ENCODE measurements around the gene TNFSF8. TPM values are rescaled to one million over a fixed set of nuclear protein-coding genes. Genes with fewer than 3 reads are reported as not detected.

Gene TNFSF8, protein sequence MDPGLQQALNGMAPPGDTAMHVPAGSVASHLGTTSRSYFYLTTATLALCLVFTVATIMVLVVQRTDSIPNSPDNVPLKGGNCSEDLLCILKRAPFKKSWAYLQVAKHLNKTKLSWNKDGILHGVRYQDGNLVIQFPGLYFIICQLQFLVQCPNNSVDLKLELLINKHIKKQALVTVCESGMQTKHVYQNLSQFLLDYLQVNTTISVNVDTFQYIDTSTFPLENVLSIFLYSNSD
- total RNA-seq (2011; cell fraction: chromatin; rRNA removed; ENCODE audit: low replicate concordance), result not detected in 2 replicates
- not detected in 2 replicates for total RNA-seq (2011; cell fraction: nucleolus; rRNA removed)
- not detected in 2 replicates for total RNA-seq (2011; cell fraction: nucleoplasm; rRNA removed)
- total RNA-seq (2014; rRNA removed), result not detected in 2 replicates
- not detected in 2 replicates for total RNA-seq (2014; rRNA removed; fragmentation: Illumina TruSeq; extraction: Trizol)
- not detected in 2 replicates for total RNA-seq (2015; rRNA removed; fragmentation: Illumina TruSeq; extraction: Trizol)
- total RNA-seq (2021), result 0.09 and 0.29 TPM in 2 replicates
- not detected in 2 replicates for polyA plus RNA-seq (2011; rRNA removed)
- polyA plus RNA-seq (2011; cell fraction: cytosol; rRNA removed), result not detected in 2 replicates
- not detected in 2 replicates for polyA plus RNA-seq (2011; cell fraction: nucleus; rRNA removed)
- not detected in 2 replicates for polyA plus RNA-seq (2012)
- polyA plus RNA-seq (2014; fragmentation: Illumina TruSeq; extraction: Trizol), result not detected in 2 replicates
- polyA plus RNA-seq (2014; fragmentation: Nextera tagmentation; extraction: Ambion mirVana), result not detected
- polyA plus RNA-seq (2014; rRNA removed), result not detected in 2 replicates
- not detected in 2 replicates for polyA minus RNA-seq (2011; rRNA and poly(A)+ RNA removed)
- polyA minus RNA-seq (2011; cell fraction: cytosol; rRNA and poly(A)+ RNA removed), result not detected in 2 replicates
- polyA minus RNA-seq (2011; cell fraction: nucleus; rRNA and poly(A)+ RNA removed), result not detected in 2 replicates
- Bru-seq, nascent RNA, result not detected
- BruChase-seq, experiment 1, labeled RNA remaining after a 2-hour chase, result not detected
- BruChase-seq, experiment 2, labeled RNA remaining after a 6-hour chase, result not detected
- long read RNA-seq, experiment 1, result 0 reads
- long read RNA-seq, experiment 2, result 0 reads
- long read RNA-seq, experiment 3, result 0 reads

- DNase-seq (ENCODE audit: extremely low read depth in 1 of 4, low spot score in 3 of 4), result no peak
- WGBS (ENCODE audit: insufficient coverage, low coverage, missing lambda C conversion rate), result 3% methylated on average over 24 of the region's 24 CpGs
- intact Hi-C loops (cut with micrococcal nuclease), result no loop called here
- Histone ChIP-seq H2AFZ (ENCODE audit: low read depth, low read length) (no peak within 1 kb of the TSS), H3K4me3 (no peak within 1 kb of the TSS), H3K36me3 (ENCODE audit: control insufficient read depth, insufficient read depth, low read length) (no peaks in the 10 kb centered on the region), H3K4me2 (ENCODE audit: insufficient read depth, low read length) (no peak within 1 kb of the TSS), H4K20me1 (replicated peaks; ENCODE audit: control insufficient read depth, insufficient read depth, low read length) (no peaks in the 10 kb centered on the region; the same call in 1 of the 2 replicates), H3K4me1 (replicated peaks in 1 of 2; ENCODE audit: control insufficient read depth in 2 of 2, insufficient read depth in 2 of 2, low read length in 2 of 2) (no peaks in the 10 kb centered on the region), H3K9me1 (ENCODE audit: control insufficient read depth, insufficient read depth, low read length) (no peaks in the 10 kb centered on the region), H3K9ac (ENCODE audit: insufficient read depth in 1 of 2, low read depth in 2 of 2, low read length in 2 of 2) (no peak within 1 kb of the TSS; a peak in 1 of 4 replicates), H3K79me2 (ENCODE audit: control insufficient read depth, insufficient read depth, low read length) (no peaks in the 10 kb centered on the region), H3K27me3 (ENCODE audit: control insufficient read depth in 2 of 2, insufficient read depth in 2 of 2, low read length in 2 of 2) (no peaks in the 10 kb centered on the region; a peak in 1 of 5 replicates), H3K27ac (ENCODE audit: extremely low read depth, low read depth, low read length) (no peak within 1 kb of the TSS), H3K9me3 (replicated peaks; ENCODE audit: control insufficient read depth, insufficient read depth, low read depth, low read length) (no peaks in the 10 kb centered on the region)
- in situ Hi-C loops (cut with MboI), result no loop called here
- no peak for TF ChIP-seq IRF2 (CRISPR knock-in tag; IDR thresholded peaks at IDR 0.05)
- no peak for TF ChIP-seq RBM17 (IDR thresholded peaks at IDR 0.05; ENCODE audit: borderline replicate concordance, low read depth, low read length)
- TF ChIP-seq, protein P1, sequence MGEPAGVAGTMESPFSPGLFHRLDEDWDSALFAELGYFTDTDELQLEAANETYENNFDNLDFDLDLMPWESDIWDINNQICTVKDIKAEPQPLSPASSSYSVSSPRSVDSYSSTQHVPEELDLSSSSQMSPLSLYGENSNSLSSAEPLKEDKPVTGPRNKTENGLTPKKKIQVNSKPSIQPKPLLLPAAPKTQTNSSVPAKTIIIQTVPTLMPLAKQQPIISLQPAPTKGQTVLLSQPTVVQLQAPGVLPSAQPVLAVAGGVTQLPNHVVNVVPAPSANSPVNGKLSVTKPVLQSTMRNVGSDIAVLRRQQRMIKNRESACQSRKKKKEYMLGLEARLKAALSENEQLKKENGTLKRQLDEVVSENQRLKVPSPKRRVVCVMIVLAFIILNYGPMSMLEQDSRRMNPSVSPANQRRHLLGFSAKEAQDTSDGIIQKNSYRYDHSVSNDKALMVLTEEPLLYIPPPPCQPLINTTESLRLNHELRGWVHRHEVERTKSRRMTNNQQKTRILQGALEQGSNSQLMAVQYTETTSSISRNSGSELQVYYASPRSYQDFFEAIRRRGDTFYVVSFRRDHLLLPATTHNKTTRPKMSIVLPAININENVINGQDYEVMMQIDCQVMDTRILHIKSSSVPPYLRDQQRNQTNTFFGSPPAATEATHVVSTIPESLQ (CRISPR knock-in tag; IDR thresholded peaks at IDR 0.05), result no peak
- no peak for TF ChIP-seq POLR3A (IDR thresholded peaks at IDR 0.05; ENCODE audit: borderline replicate concordance, extremely low read depth, insufficient read depth, insufficient read length)
- TF ChIP-seq TBP (optimal IDR thresholded peaks at IDR 0.05; ENCODE audit: low read depth, low read length), result no peak
- TF ChIP-seq POLR2H (tag; IDR thresholded peaks at IDR 0.05; ENCODE audit: low read depth), result no peak
- no peak for TF ChIP-seq FOXP1 (CRISPR knock-in tag; IDR thresholded peaks at IDR 0.05)
- TF ChIP-seq FOXO4 (CRISPR knock-in tag; IDR thresholded peaks at IDR 0.05), result no peak
- no peak for TF ChIP-seq SMARCE1 (IDR thresholded peaks at IDR 0.05)
- TF ChIP-seq USF2 (CRISPR knock-in tag; IDR thresholded peaks at IDR 0.05), result no peak
- no peak for TF ChIP-seq RUNX1 (IDR thresholded peaks at IDR 0.05; ENCODE audit: low read depth)
- no peak for TF ChIP-seq RHOXF2B (CRISPR knock-in tag; conservative IDR thresholded peaks at IDR 0.05)
- CTCF ChIA-PET (ENCODE audit: low intra/inter-chr PET ratio), result no interaction called here
- no peak for ATAC-seq
- BruUV-seq (replicated peaks), result no TSS peak
- POLR2A ChIA-PET, result no interaction called here
- FAIRE-seq, result no peak
These were observed at the start of gene TNFSF8 for GRCh38 chr9:114930056-114930812. TSS of gene TNFSF8 (minus strand) at chr9:114930591. CDS start at chr9:114930303, 288 bp downstream.
